CD4-positive, alpha-beta memory T cell (primary cell): Measurements from ENCODE around the gene GRIA1. TPM values are rescaled to one million over a fixed set of nuclear protein-coding genes. Genes with fewer than 3 reads are reported as not detected.

ENCODE experiments used
- CTCF ChIA-PET: fragments of 350-600 bp; sonication (Branson Sonifier 250); formaldehyde crosslinking; loops from one replicate; lab custom pipeline; 2021; ENCODE audit warnings: inconsistent platforms; ENCODE audit not compliant: partially characterized antibody; lab: Charles Lee
- POLR2A ChIA-PET: fragments of 350-600 bp; sonication (Branson Sonifier 250); formaldehyde crosslinking; loops from one replicate; lab custom pipeline; 2021; ENCODE audit not compliant: partially characterized antibody; lab: Charles Lee
- DNase-seq, 5 donors: peaks; one replicate each; pipeline versions ENCODE4 v3.0.0 to v3.0.0-alpha.2; 2020 to 2022; ENCODE audit warnings: mixed read lengths in 1 of 5
- H3K27ac ChIP-seq: one replicate; pipeline ENCODE4 v1.7.0; 2013; ENCODE audit warnings: low read depth, low read length
- H3K27me3 ChIP-seq: 2 replicates; pipeline ENCODE4 v1.7.0; 2013; ENCODE audit warnings: mild to moderate bottlenecking, low read length, moderate library complexity; ENCODE audit not compliant: insufficient read depth
- H3K36me3 ChIP-seq: 2 replicates; pipeline ENCODE4 v1.7.0; 2013; ENCODE audit warnings: mild to moderate bottlenecking, low read length, moderate library complexity; ENCODE audit not compliant: insufficient read depth
- H3K4me1 ChIP-seq: 2 replicates; pipeline ENCODE4 v1.7.0; 2013; ENCODE audit warnings: mild to moderate bottlenecking, low read length, moderate library complexity; ENCODE audit not compliant: insufficient read depth
- H3K4me3 ChIP-seq, 2 donors: one replicate each; pipeline ENCODE4 v1.7.0; 2013; ENCODE audit warnings: low read length in 2 of 2, mild to moderate bottlenecking in 1 of 2
- H3K9me3 ChIP-seq, 2 donors: one replicate each; pipeline ENCODE4 v1.7.0; 2013; ENCODE audit warnings: low read length in 2 of 2, control low read depth in 1 of 2; ENCODE audit not compliant: control insufficient read depth in 1 of 2
- H3K27ac Mint-ChIP-seq, 7 donors: one replicate each; pipeline ENCODE4 v1.8.0; 2020 to 2021; ENCODE audit warnings: mixed read lengths in 7 of 7, mild to moderate bottlenecking in 6 of 7, inconsistent platforms in 3 of 7, moderate library complexity in 3 of 7
- H3K27me3 Mint-ChIP-seq, 2 donors: one replicate each; pipeline ENCODE4 v1.8.0; 2020 to 2021; ENCODE audit warnings: mixed read lengths in 2 of 2
- H3K36me3 Mint-ChIP-seq, 2 donors: one replicate each; pipeline ENCODE4 v1.8.0; 2020 to 2021; ENCODE audit warnings: mixed read lengths in 2 of 2, inconsistent platforms in 1 of 2, mild to moderate bottlenecking in 1 of 2
- H3K4me1 Mint-ChIP-seq, 4 donors: one replicate each; pipeline ENCODE4 v1.8.0; 2020 to 2021; ENCODE audit warnings: mixed read lengths in 4 of 4, mild to moderate bottlenecking in 1 of 4
- H3K4me3 Mint-ChIP-seq, 8 donors: one replicate each; pipeline ENCODE4 v1.8.0; 2020 to 2021; ENCODE audit warnings: mixed read lengths in 8 of 8, mild to moderate bottlenecking in 7 of 8, moderate library complexity in 6 of 8, inconsistent platforms in 3 of 8
- H3K9me3 Mint-ChIP-seq, 8 donors: one replicate each; pipeline ENCODE4 v1.8.0; 2020 to 2021; ENCODE audit warnings: mixed read lengths in 8 of 8, mild to moderate bottlenecking in 5 of 8, inconsistent platforms in 3 of 8, moderate library complexity in 1 of 8
- intact Hi-C: fragments of 100-400 bp; cut with micrococcal nuclease; formaldehyde crosslinking; loops from one replicate; pipeline ENCODE4 v1.15.1; 2023
- polyA plus RNA-seq, 2 donors: library from polyadenylated mRNA; unstranded; fragments of 300-500 nt; fragmentation: Illumina TruSeq; gene quantifications; one replicate each; pipeline ENCODE4 v1.2.3, GENCODE V29; 2021
- total RNA-seq, 2 experiments: library from RNA; stranded (reverse); gene quantifications; one replicate each; pipeline ENCODE4 v1.2.3, GENCODE V29; 2021

GRIA1 gene
- total and polyA plus RNA-seq, 4 experiments from 2014 or later, result not detected

DNA sequence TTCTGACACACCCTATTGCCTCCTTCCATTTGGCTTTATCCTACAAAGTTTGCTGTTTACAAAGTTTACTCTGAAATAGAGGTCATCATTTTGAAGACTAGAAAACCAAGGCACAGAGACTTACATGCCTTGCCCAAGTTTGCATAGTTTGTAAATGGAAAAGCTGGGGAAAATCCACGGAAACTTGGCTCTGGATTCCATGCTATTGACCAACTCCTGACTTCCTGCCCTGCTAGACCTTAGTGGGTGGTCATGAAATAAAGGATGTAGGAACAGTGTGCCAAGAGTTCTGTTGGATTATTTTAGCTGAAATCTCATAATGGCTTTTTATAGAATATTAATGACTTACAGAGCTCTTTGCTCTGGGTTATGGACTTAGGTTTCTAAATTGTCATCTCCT is 69.5 kb downstream of the GRIA1 start:
- intact Hi-C loops, result no loop called here
- Mint-ChIP-seq H3K36me3 (no peaks in the 10 kb centered on the region), H3K4me1 (peaks cover 10 to 15% (median 12%) of the 10 kb centered on the region in 4 donors), H3K27ac (no peak overlapping the region), H3K9me3 (peaks cover 0 to 6% (median 0%) of the 10 kb centered on the region in 8 donors), H3K4me3 (no peak overlapping the region), H3K27me3 (peaks cover 0 to 2% of the 10 kb centered on the region in 2 donors)
- CTCF ChIA-PET, result interaction anchor here (0.9 to 1.5 kb wide), 2 partner anchors 10 to 12 kb away, joined by 3 to 4 read pairs; no protein-coding TSS in a partner anchor
- DNase-seq, result no peak
- Histone ChIP-seq H3K9me3 (no peaks in the 10 kb centered on the region), H3K4me1 (no peaks in the 10 kb centered on the region), H3K27me3 (no peaks in the 10 kb centered on the region), H3K36me3 (no peaks in the 10 kb centered on the region), H3K4me3 (no peak overlapping the region), H3K27ac (no peak overlapping the region)
- POLR2A ChIA-PET, result no interaction called here

DNA sequence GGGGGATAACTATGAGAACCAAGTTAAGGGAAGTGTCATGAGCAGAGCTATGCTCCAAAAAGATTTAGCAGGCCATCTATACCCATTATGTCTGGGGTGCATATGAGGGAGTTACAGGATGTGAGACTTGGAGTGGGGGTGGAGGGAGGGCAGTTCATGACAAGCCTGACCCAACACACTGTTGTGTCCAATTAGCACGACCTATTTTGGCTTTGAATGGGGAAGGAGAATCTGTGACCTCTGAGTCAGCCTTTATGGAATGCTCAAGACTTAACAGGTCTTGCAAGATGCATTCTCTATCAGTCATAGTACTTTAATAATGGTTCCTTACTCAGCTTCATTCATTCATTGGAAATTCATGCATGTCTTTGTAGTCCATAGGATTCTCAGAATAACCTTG is 71.7 kb downstream of the GRIA1 start:
- Histone ChIP-seq H3K4me3 (no peak overlapping the region), H3K27me3 (no peaks in the 10 kb centered on the region), H3K9me3 (no peaks in the 10 kb centered on the region), H3K27ac (no peak overlapping the region), H3K36me3 (no peaks in the 10 kb centered on the region), H3K4me1 (no peaks in the 10 kb centered on the region)
- intact Hi-C loops, result no loop called here
- Mint-ChIP-seq H3K4me1 (no peaks in the 10 kb centered on the region), H3K27me3 (peaks cover 0 to 2% of the 10 kb centered on the region in 2 donors), H3K9me3 (peaks cover 0 to 8% (median 1%) of the 10 kb centered on the region in 8 donors), H3K36me3 (no peaks in the 10 kb centered on the region), H3K4me3 (no peak overlapping the region), H3K27ac (no peak overlapping the region)
- no peak for DNase-seq
- POLR2A ChIA-PET, result no interaction called here
- CTCF ChIA-PET, result no interaction called here

DNA sequence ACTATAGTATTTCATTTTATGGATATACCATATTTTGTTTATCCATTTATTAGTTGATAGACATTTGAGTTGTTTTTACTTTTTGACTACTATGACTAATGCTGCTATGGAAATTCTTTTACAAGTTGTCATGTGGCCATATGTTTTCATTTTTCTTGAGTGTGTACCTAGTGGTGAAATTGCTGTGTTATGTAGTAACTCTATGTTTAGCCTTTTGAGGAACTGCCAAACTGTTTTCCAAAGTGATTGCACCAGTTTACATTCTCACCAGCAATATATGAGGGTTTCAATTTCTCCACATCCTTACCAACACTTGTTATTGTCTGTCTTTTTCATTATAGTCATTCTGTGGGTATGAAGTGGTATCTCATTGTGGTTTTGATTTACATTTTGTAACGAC is 75.4 kb downstream of the GRIA1 start:
- Histone ChIP-seq H3K36me3 (no peaks in the 10 kb centered on the region), H3K4me3 (no peak overlapping the region), H3K27ac (no peak overlapping the region), H3K27me3 (no peaks in the 10 kb centered on the region), H3K4me1 (no peaks in the 10 kb centered on the region), H3K9me3 (no peaks in the 10 kb centered on the region)
- no peak for DNase-seq
- H3K4me3 Mint-ChIP-seq, result no peak overlapping the region
- no peaks in the 10 kb centered on the region for H3K36me3 Mint-ChIP-seq
- peaks cover 0 to 2% of the 10 kb centered on the region in 2 donors for H3K27me3 Mint-ChIP-seq
- no peaks in the 10 kb centered on the region for H3K4me1 Mint-ChIP-seq
- ChIA-PET CTCF (no interaction called here), POLR2A (no interaction called here)
- H3K9me3 Mint-ChIP-seq, result peaks cover 0 to 8% (median 1%) of the 10 kb centered on the region in 8 donors
- no peak overlapping the region for H3K27ac Mint-ChIP-seq
- intact Hi-C loops, result no loop called here

DNA sequence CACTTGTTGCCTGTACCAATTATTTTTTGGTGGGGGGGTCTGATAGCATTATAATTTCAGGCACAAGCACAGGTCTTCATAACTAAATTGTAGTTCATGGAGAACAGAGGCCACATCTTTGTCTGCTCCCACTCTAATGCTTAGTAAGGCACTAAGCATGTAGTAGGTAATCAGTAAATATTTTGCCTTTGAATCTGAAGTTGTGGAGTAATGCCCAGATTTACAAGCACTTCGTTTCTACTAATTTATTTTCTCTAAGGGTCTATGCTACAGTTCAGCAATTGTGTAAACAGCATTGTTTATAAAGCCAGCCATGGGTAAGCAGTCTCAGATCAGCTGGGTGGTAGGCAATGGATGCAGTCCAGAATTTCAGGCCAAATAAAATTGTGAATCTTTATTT is 78.6 kb downstream of the GRIA1 start:
- Histone ChIP-seq H3K36me3 (no peaks in the 10 kb centered on the region), H3K27ac (no peak overlapping the region), H3K9me3 (no peaks in the 10 kb centered on the region), H3K4me3 (no peak overlapping the region), H3K27me3 (no peaks in the 10 kb centered on the region), H3K4me1 (no peaks in the 10 kb centered on the region)
- DNase-seq, result no peak
- ChIA-PET POLR2A (no interaction called here), CTCF (no interaction called here)
- H3K4me1 Mint-ChIP-seq, result no peaks in the 10 kb centered on the region
- H3K9me3 Mint-ChIP-seq, result peaks cover 0 to 5% (median 1%) of the 10 kb centered on the region in 8 donors
- intact Hi-C loops, result no loop called here
- no peaks in the 10 kb centered on the region for H3K27me3 Mint-ChIP-seq
- H3K4me3 Mint-ChIP-seq, result no peak overlapping the region
- H3K27ac Mint-ChIP-seq, result no peak overlapping the region
- H3K36me3 Mint-ChIP-seq, result no peaks in the 10 kb centered on the region

DNA sequence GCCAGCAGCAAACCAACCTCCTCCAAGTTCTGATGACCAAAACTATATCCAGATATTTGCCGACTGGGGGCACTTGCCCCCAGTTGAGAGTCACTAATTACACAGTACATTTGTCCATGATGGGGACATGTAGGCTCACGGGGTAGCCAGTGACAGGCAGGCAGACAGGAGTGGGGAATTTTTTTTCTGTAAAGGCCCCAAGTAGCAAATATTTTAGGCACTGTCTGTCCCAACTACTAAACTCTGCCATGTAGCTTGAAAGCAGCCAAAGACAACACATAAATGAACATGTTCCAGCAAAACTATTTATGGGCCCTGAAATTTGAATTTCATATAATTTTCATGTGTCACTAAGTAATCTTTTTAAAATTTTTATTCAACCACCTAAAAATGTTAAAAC is 80.7 kb downstream of the GRIA1 start:
- Histone ChIP-seq H3K36me3 (no peaks in the 10 kb centered on the region), H3K27ac (no peak overlapping the region), H3K4me3 (no peak overlapping the region), H3K27me3 (no peaks in the 10 kb centered on the region), H3K9me3 (no peaks in the 10 kb centered on the region), H3K4me1 (no peaks in the 10 kb centered on the region)
- H3K4me3 Mint-ChIP-seq, result no peak overlapping the region
- no peaks in the 10 kb centered on the region for H3K27me3 Mint-ChIP-seq
- no peaks in the 10 kb centered on the region for H3K4me1 Mint-ChIP-seq
- no peak for DNase-seq
- no peak overlapping the region for H3K27ac Mint-ChIP-seq
- POLR2A ChIA-PET, result no interaction called here
- peaks cover 0 to 5% (median 0%) of the 10 kb centered on the region in 8 donors for H3K9me3 Mint-ChIP-seq
- no peaks in the 10 kb centered on the region for H3K36me3 Mint-ChIP-seq
- CTCF ChIA-PET, result no interaction called here
- intact Hi-C loops, result no loop called here

DNA sequence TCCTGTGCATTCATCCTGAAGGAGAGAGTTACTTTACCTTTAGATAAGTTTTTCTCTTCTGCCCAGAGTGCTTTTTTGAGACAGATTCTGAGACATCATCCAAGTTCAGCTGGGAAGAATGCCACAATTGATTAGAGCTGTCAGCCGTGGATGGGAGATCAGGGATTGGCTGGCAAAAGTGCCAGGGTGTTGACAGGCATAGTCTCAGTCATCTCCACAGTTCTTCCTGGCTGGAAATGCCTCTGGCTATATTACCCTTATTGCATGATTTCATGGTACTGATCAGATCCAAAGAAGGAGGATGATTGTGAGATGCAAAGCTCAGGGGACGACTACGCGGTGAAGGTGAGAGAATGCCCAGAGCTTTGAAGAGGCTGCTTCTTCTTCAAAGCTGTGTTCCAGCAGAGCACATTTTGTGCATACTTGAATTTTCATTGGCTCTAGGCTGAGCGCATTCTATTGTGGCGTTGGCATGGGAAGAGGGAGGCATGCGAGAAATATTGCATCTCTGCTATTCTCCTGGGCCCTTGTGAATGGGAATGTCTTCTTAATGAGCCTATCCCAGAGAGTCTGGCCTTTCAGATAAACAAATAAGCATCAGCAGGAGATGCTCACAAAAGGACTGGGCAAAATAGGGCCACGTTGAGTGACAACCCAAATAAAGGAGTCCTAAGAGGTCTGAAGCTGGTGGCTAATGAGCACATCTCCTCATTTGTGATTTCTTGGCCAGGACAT is 82.1 kb downstream of the GRIA1 start:
- Mint-ChIP-seq H3K27me3 (no peaks in the 10 kb centered on the region), H3K36me3 (no peaks in the 10 kb centered on the region), H3K4me3 (no peak overlapping the region), H3K9me3 (peaks cover 0 to 5% (median 0%) of the 10 kb centered on the region in 8 donors), H3K4me1 (no peaks in the 10 kb centered on the region), H3K27ac (no peak overlapping the region)
- intact Hi-C loops, result no loop called here
- H3K4me3 ChIP-seq, result no peak overlapping the region
- no peaks in the 10 kb centered on the region for H3K27me3 ChIP-seq
- H3K4me1 ChIP-seq, result no peaks in the 10 kb centered on the region
- POLR2A ChIA-PET, result no interaction called here
- CTCF ChIA-PET, result no interaction called here
- DNase-seq, result no peak
- no peak overlapping the region for H3K27ac ChIP-seq
- H3K9me3 ChIP-seq, result no peaks in the 10 kb centered on the region
- no peaks in the 10 kb centered on the region for H3K36me3 ChIP-seq

DNA sequence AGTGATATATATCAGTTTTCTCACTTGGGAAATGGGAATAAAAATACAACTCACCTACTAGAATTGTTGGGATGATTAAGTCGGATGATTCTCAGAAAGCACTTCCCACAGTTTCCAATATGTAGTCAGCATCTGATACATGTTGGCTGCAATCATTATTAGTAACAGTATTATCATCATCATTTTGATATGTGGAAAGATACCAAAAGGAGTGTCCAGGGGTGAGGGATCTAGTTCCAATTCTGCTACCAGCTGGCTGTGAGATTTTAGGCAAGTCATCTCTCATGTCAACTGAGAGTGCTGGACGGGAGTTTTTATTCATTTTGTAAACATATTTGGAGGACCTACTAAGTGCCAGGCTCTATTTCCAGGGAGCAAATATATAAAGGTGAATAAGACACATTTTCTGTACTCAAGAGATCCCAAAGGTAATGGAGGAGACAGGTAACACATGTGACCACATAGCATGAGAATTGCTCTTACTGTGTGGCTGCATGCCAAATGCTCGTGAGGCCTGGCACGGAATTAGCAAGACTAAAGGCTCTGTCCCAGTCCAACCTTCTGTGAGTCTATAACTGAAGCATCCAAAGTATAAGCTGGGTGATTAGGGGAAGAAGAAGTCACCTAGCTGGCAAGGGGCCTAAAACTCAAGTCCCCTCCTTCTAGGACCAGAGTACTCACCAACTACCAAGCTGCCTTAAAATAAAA is 83.0 kb downstream of the GRIA1 start:
- Histone ChIP-seq H3K4me3 (no peak overlapping the region), H3K36me3 (no peaks in the 10 kb centered on the region), H3K4me1 (no peaks in the 10 kb centered on the region), H3K27me3 (no peaks in the 10 kb centered on the region), H3K9me3 (no peaks in the 10 kb centered on the region), H3K27ac (no peak overlapping the region)
- H3K9me3 Mint-ChIP-seq, result peaks cover 0 to 5% (median under 1%) of the 10 kb centered on the region in 8 donors
- H3K4me3 Mint-ChIP-seq, result no peak overlapping the region
- intact Hi-C loops, result no loop called here
- CTCF ChIA-PET, result no interaction called here
- DNase-seq, result no peak
- H3K27me3 Mint-ChIP-seq, result peaks cover 0 to 2% of the 10 kb centered on the region in 2 donors
- H3K36me3 Mint-ChIP-seq, result no peaks in the 10 kb centered on the region
- POLR2A ChIA-PET, result no interaction called here
- H3K27ac Mint-ChIP-seq, result no peak overlapping the region
- H3K4me1 Mint-ChIP-seq, result no peaks in the 10 kb centered on the region
